ENCODE data around the gene PRKCE. TPM values are rescaled to one million over a fixed set of nuclear protein-coding genes. Genes with fewer than 3 reads are reported as not detected.

PRKCE gene
- total and polyA plus RNA-seq, 2 of the 8 experiments (the other 6 are each of a cell fraction or from before 2014, with no cell fraction given) = 0.54 to 2.1 TPM

DNA sequence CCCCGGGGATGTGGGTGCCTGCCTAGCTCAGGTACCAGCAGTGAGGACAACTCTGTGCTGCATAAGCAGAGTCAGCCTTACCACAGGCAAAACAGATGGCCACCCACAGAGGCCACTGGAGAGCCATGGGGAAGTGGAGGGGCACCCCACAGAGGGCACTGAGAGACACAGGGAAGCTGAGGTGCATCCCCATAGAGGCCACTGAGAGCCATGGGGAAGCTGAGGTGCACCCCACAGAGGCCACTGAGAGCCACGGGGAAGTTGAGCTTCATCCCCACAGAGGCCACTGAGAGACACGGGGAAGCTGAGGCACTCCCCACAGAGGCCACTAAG is 511.6 kb downstream of the PRKCE start:
- Histone ChIP-seq H3K36me3 (ENCODE audit: control insufficient read depth in 2 of 4, insufficient read depth in 4 of 4, low read length in 3 of 4) (no peaks in the 10 kb centered on the region; a peak in 1 of 8 replicates), H4K20me1 (replicated peaks in 1 of 2; ENCODE audit: control insufficient read depth in 1 of 2, insufficient read depth in 2 of 2, low read length in 2 of 2) (no peaks in the 10 kb centered on the region), H3K4ac (replicated peaks; ENCODE audit: insufficient read length, low read depth, low read length) (no peak overlapping the region), H3K56ac (replicated peaks; ENCODE audit: insufficient read length, low read depth, low read length) (no peak overlapping the region), H3K14ac (ENCODE audit: insufficient read length) (no peak overlapping the region), H3K18ac (ENCODE audit: extremely low read depth, low read length) (no peak overlapping the region), H3K27me3 (replicated peaks in 1 of 4; ENCODE audit: control insufficient read depth in 3 of 4, extremely low read depth in 1 of 4, insufficient read depth in 3 of 4, low read length in 3 of 4) (no peaks in the 10 kb centered on the region), H4K8ac (ENCODE audit: extremely low read depth, insufficient read depth, low read length) (no peak overlapping the region), H3K4me2 (ENCODE audit: insufficient read depth in 1 of 2, low read depth in 2 of 2, low read length in 2 of 2) (no peak overlapping the region), H4K91ac (replicated peaks; ENCODE audit: insufficient read length, low read length) (no peak overlapping the region), H2BK20ac (ENCODE audit: low read length) (no peak overlapping the region), H3K4me3 (ENCODE audit: extremely low read depth in 1 of 4, insufficient read depth in 2 of 4, low read depth in 3 of 4, low read length in 4 of 4) (no peak overlapping the region), H2AK5ac (ENCODE audit: low read depth, low read length) (no peak overlapping the region), H2BK120ac (replicated peaks; ENCODE audit: low read depth, low read length) (no peak overlapping the region), H3K79me1 (ENCODE audit: low read depth, low read length) (no peaks in the 10 kb centered on the region), H3K23ac (ENCODE audit: insufficient read length) (no peak overlapping the region), H4K5ac (ENCODE audit: insufficient read length, low read depth, low read length) (no peak overlapping the region), H3K27ac (ENCODE audit: low read depth, low read length) (no peak overlapping the region), H2BK12ac (ENCODE audit: low read depth, low read length) (no peak overlapping the region), H3K79me2 (ENCODE audit: control insufficient read depth in 1 of 2, insufficient read depth in 2 of 2, low read length in 2 of 2) (no peaks in the 10 kb centered on the region), H3K23me2 (ENCODE audit: low read depth, low read length) (no peaks in the 10 kb centered on the region), H3K4me1 (replicated peaks in 1 of 4; ENCODE audit: control insufficient read depth in 3 of 4, insufficient read depth in 4 of 4, low read length in 3 of 4) (no peaks in the 10 kb centered on the region), H3K9me3 (ENCODE audit: insufficient read depth in 2 of 2, low read depth in 1 of 2, low read length in 1 of 2) (no peaks in the 10 kb centered on the region), H2BK15ac (ENCODE audit: low read length) (no peak overlapping the region), H2BK5ac (ENCODE audit: low read depth, low read length) (no peak overlapping the region), H2AFZ (ENCODE audit: low read length) (no peak overlapping the region), H3K9ac (replicated peaks in 1 of 4; ENCODE audit: extremely low read depth in 1 of 4, low read depth in 3 of 4, low read length in 3 of 4) (no peak overlapping the region)
- WGBS, 2 experiments (ENCODE audit: extremely low coverage in 1 of 2, insufficient coverage in 1 of 2, insufficient read length in 1 of 2, insufficient replicate concordance in 2 of 2, low coverage in 1 of 2, low lambda C conversion rate in 2 of 2, missing lambda C conversion rate in 1 of 2) = 85% methylated on average over 3 of the region's 3 CpGs; no CpG with 5 or more reads in 1 of the 2 experiments
- DNase-seq (ENCODE audit: low read depth in 1 of 2, low spot score in 2 of 2) (no peak), FAIRE-seq (no peak)
- ChIA-PET POLR2A (ENCODE audit: partially characterized antibody) (no interaction called here), CTCF (ENCODE audit: partially characterized antibody) (interaction anchor here (0.5 to 3.1 kb wide), 3 partner anchors 22 to 299 kb away, joined by 3 to 11 read pairs (median 3); no protein-coding TSS in a partner anchor)
- no peak for TF ChIP-seq TCF12 (IDR thresholded peaks at IDR 0.05; ENCODE audit: low read depth, low read length)
- TF ChIP-seq SIN3A (conservative IDR thresholded peaks at IDR 0.05 in 1 of 2, IDR thresholded peaks at IDR 0.05 in 1 of 2; ENCODE audit: low read depth in 1 of 2, low read length in 2 of 2) = no peak
- no peak for TF ChIP-seq YY1 (IDR thresholded peaks at IDR 0.05; ENCODE audit: low read depth, low read length)
- TF ChIP-seq SP1 (IDR thresholded peaks at IDR 0.05; ENCODE audit: low read depth, low read length) = no peak
- no peak for TF ChIP-seq NRF1 (IDR thresholded peaks at IDR 0.05; ENCODE audit: low read depth, low read length)
- TF ChIP-seq CBX5 (IDR thresholded peaks at IDR 0.05; ENCODE audit: low read depth, low read length) = no peak
- TF ChIP-seq GTF2F1 (IDR thresholded peaks at IDR 0.05; ENCODE audit: borderline replicate concordance, low read depth, low read length) = no peak
- TF ChIP-seq RBBP5 (IDR thresholded peaks at IDR 0.05; ENCODE audit: borderline replicate concordance, low read depth, low read length) = no peak
- no peak for TF ChIP-seq CHD1 (IDR thresholded peaks at IDR 0.05; ENCODE audit: low read depth, low read length)
- TF ChIP-seq ZNF274 (IDR thresholded peaks at IDR 0.05; ENCODE audit: borderline replicate concordance, extremely low read depth, low read length) = no peak
- TF ChIP-seq SAP30 (IDR thresholded peaks at IDR 0.05; ENCODE audit: insufficient read depth, insufficient replicate concordance, low read length) = no peak
- no peak for TF ChIP-seq SP2 (IDR thresholded peaks at IDR 0.05; ENCODE audit: low read length)
